HG02642 (cell line): Measurements from ENCODE around the gene HSPB2.
"Not testable (repeated sequence)": the region's sequence is repeated elsewhere in the genome, so short reads cannot be mapped to it uniquely, and the experiment has no call there.

Experiments used
- ATAC-seq: cut with Tn5 transposase; IDR thresholded peaks from one replicate; pipeline ENCODE4 v1.9.1; 2021; ENCODE audit warnings: mild to moderate bottlenecking; ENCODE audit not compliant: unreplicated experiment, poor library complexity

The HSPB2 gene

GRCh38 chr11:111913031-111913861 lies 712 bp downstream of the HSPB2 start:
- no peak for ATAC-seq

GRCh38 chr11:111913997-111914396 lies 1.5 kb downstream of the HSPB2 start:
- ATAC-seq = no peak

- no peak for ATAC-seq
Measured at GRCh38 chr11:111916768-111917167, 4.2 kb downstream of the HSPB2 start.

DNA sequence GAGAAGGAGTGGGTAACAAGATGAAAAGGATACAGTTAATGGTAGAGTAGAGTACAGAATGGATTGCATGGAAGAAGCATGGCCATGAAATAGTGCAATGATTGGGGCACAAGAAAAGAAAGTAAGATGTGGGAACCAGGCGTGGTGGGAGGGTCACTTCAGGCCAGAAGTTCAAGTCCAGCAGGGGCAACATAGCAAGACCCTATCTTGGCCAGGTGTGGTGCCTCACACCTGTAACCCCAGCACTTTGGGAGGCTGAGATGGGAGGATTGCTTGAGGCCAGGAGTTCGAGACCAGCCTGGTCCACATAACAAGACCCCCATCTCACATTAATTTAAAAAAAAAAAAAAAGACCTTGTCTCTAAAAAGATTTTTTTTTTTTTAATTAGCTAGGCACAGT lies 4.8 kb downstream of the HSPB2 start:
- no peak for ATAC-seq

DNA sequence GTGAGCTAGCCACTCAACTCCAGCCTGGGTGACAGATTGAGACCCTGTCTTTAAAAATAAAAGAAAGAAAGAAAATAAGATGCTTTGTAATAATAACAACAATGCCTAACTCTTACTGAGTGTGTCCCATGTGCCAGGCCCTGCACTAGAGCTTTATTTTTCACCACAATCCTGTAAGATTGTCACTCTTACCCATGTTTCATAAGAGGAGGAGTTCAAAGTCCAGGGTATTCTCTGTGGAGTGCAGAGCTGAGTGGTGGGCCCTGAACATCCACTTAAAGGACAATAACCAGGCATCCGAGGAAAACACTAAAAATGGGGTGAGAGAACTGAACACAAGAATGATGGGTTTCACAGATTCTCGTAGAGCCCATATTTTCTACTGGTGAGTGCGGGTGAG lies 5.3 kb downstream of the HSPB2 start:
- ATAC-seq = no peak

DNA sequence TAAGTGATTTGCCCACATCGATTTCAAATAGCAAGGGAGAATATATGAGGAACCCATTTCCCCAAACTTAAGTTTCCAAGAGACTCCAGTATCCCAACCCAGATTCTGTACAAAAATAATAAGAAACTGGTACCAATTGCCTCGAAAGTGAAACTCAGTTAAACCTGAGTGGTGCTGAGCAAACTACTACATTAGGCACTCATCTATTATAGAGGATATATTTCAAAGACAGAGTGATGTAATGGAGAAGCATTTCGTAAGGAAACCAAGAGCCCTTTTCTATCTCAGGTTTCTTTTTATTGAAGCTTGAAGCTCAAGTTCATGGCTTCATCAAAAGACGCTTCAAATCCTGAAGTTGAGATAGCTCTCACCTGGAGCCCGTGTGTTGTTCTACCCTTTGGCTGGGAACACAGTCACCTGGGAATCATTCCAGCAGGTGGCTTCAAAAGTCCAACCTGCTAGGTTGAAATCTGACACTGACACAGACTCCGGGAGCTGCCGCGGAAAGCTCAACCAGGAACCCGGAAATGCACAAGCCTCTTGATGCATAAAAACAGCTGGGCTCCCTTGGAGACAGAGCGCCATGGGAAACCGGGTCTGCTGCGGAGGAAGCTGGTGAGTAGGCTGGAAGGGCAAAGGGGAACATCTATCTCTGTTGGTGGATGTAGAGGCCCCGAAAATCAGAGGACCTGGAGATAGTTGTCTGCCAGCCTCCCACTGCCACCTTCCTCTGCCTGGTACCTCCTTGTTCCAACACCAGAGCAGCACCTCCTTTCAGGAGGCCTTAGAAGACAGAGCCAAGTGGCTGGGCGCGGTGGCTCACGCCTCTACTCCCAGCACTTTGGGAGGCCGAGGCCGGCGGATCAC lies 6.1 kb downstream of the HSPB2 start, which contains the start of gene C11orf52:
TSS of gene C11orf52 (plus strand) at position 524 of the 867 bp plus-strand sequence. CDS start at position 584, 60 bp downstream.
- no peak for ATAC-seq

GRCh38 chr11:111920908-111921307 lies 8.4 kb downstream of the HSPB2 start:
- no peak for ATAC-seq

- ATAC-seq = no peak
Measured at GRCh38 chr11:111921541-111922230, 9.2 kb downstream of the HSPB2 start.

DNA sequence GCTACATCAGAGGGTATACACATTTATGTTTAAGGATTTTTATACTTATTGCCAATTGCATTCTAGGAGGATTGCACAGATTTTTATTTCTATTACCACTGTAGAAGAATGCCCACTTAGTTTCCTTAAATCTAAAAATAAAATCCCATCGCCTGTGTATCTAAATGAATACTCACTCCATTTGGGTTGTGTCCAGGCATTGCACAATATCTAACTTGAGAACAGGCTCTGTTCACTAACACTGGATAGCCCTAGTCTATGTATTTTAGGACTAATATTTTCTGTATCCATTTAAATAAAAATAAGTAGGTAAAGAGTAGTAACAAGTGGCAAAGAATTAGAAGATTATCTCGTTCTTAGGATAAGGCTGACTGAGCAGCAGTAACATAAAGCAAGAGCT lies 10.3 kb downstream of the HSPB2 start:
- no peak for ATAC-seq

DNA sequence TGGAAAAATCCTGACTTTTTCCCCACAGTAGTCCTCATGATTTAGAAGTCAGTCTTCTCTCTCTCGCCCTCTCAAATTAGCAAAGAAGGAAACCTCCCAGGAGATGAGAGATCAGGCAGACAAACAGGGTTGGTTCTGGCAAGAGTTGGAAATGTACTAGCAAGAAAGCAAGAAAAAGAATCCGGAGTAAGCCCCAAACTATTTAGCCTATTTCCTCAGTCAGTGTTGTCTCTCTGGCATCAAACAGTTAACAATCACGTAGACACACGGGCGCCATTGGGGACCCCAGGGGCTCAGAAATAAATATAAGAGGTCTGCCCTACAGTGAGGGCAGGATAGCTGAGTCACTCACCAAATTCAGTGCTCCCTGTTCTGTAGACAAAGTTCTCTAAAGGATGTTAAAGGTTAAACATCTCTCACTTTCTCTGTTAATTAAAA lies 10.8 kb downstream of the HSPB2 start:
- no peak for ATAC-seq

DNA sequence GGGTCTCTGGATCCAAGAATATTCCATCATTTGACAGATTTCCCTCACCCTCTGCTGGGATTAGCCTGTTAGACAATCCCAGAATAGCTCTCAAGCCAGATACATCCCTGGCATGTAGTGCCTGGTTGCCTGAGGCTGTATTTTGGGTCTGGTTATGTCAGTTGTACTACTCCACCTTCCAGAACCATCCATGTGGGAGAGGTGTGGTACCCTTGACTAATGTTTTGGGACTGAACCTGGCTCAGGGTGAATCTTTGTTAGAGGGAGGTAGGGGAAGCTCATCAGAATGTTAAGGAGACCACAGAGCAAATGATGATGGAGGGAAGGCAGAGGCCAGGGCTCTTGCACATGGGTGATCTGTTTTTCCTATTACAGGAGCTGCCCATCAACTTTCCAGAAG lies 11.4 kb downstream of the HSPB2 start:
- no peak for ATAC-seq

DNA sequence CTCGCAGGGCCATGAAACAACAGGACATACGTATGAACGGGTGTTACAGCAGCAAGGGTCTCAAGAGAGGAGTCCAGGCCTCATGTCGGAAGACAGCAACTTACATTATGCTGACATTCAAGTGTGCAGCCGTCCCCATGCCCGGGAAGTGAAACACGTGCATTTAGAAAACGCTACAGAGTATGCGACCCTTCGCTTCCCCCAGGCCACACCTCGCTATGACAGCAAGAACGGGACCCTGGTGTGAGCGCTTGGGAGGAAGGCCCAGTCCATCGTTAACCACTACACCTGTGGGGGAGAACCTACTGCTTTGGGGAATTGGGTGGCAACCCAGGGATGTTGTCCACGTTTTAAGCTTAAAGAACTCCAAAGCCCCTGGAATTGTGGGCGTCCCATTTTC lies 13.4 kb downstream of the HSPB2 start:
- ATAC-seq = no peak

- ATAC-seq = peak; percentile 97
Measured at GRCh38 chr11:111926505-111927391, 14.2 kb downstream of the HSPB2 start.

DNA sequence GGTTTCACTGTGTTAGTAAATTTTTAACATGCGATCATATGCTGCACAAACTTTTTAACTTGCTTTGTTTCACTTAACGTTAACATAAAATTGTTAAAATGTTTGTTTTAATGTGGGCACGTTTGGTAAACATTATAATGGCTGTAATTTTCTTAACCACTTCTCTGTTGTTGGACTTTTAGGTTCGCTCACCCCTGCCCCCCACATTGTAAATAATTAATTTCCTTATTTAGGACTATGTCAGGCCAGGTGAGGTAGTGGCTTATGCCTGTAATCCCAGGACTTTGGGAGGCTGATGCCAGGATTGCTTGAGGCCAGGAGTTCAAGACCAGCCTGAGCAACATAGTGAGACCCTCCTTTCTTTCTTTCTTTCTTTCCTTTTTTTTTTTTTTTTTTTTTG lies 17.9 kb downstream of the HSPB2 start:
- ATAC-seq = no peak

- ATAC-seq = no peak
Measured at GRCh38 chr11:111932611-111932950, 20.0 kb downstream of the HSPB2 start.

GRCh38 chr11:111933176-111933575 lies 20.6 kb downstream of the HSPB2 start:
- ATAC-seq = not testable (repeated sequence)

DNA sequence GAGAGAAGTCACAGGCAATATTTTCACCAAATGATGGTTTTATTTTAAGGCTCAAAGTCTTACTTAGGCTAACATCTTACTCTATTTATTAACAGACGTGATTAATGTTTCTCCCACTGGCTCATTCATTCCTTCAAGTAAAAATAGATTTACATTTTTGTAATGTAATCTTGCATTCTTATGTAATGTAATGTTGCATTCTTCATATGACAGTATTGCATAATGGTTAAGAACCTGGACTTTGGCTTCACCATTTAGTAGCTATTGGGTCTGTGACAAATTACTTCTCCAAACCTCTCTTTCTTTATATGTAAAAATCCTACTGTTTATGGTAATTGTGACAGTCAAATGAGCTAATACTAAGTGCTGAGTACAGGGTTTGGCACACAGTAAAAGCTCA lies 21.3 kb downstream of the HSPB2 start:
- ATAC-seq = no peak

- no peak for ATAC-seq
Measured at GRCh38 chr11:111934306-111934705, 21.8 kb downstream of the HSPB2 start.

DNA sequence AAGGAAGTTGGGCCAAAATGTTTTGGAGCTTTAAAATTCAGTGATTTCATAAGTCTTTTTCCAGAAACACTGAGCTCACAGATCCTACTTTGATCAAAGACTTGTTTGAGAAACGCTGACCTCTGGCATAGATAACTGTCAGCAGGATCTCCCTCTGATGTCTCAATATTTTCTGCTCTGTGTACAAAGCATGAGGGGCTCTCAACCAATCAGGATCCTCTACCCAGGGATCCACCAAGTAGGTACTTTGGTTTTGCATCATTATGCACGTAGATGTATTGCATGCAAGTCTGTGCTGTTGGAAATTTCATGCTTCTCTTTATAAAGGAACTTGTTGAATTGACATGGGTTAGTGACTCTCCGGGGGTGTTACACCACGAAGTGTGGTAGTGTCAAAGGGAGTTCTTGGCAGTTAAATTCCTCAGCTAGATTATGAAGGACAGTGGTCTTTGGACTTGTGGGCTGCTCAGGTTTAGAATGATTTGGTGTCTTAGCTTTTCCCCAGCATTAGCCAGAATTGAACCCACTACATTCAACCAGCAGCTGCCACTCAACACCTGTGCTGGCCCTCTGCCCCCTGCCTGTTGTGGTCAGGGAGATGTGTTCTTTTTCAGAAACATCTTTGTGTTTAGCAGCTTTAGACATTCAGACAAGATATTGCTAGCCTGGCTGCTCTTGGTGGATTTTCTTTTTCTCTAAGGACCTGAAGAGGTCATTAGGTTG lies 22.9 kb downstream of the HSPB2 start:
- no peak for ATAC-seq
